K562 (cell line): ENCODE data around the gene CFAP70. TPM values are rescaled to one million over a fixed set of nuclear protein-coding genes. Genes with fewer than 3 reads are reported as not detected.

Source experiments
- ATAC-seq: fragments of 200-7000 bp; cut with Tn5 transposase; 3 replicates; pipeline ENCODE4 v1.9.1; 2020; ENCODE audit warnings: moderate library complexity
- BruUV-seq: library from RNA; stranded (reverse); fragments of 400-500 nt; replicated peaks from 2 replicates; lab custom pipeline; 2021; lab: Mats Ljungman, UMichigan
- CTCF ChIA-PET: fragments of 300-600 bp; formaldehyde crosslinking; extraction: SDS; loops from one replicate; lab custom pipeline; 2021; ENCODE audit warnings: low intra/inter-chr PET ratio; lab: Yijun Ruan, JAX
- POLR2A ChIA-PET: fragments of 300-600, 350-650 bp; sonication (Branson Sonifier 250); formaldehyde crosslinking; extraction: SDS; loops from one replicate; lab custom pipeline; 2021; ENCODE audit warnings: antibody characterized with exemption, inconsistent platforms; lab: Yijun Ruan, JAX
- DNase-seq, 4 experiments: peaks; one replicate each; pipeline versions ENCODE4 v3.0.0 to v3.0.0-alpha.2; 2011 to 2018; ENCODE audit warnings: low spot score in 3 of 4, mixed read lengths in 3 of 4; ENCODE audit errors: extremely low read depth in 1 of 4
- FAIRE-seq: peaks from 2 replicates; lab custom pipeline; 2011; peaks lifted over from hg19 to GRCh38; lab: Jason Lieb, UNC
- H2AFZ ChIP-seq: 2 replicates; pipeline ENCODE4 v1.6.0; 2011; ENCODE audit warnings: low read depth, low read length, control low read depth, inconsistent platforms
- H3K27ac ChIP-seq: fragments of 200-600 bp; 3 replicates; pipeline ENCODE4 v1.8.0; 2011; ENCODE audit warnings: low read depth, mild to moderate bottlenecking, control low read depth, inconsistent platforms, low read length, moderate library complexity, mixed read lengths; ENCODE audit errors: extremely low read depth
- H3K27me3 ChIP-seq, 2 experiments: fragments of 300-600 bp in 1 of 2; 2 replicates in 1 of 2; 3 replicates in 1 of 2; pipeline versions ENCODE4 v1.6.0 to v1.8.0; 2011; ENCODE audit warnings: inconsistent platforms in 2 of 2, low read length in 2 of 2, mild to moderate bottlenecking in 1 of 2, mixed read lengths in 1 of 2, moderate library complexity in 1 of 2; ENCODE audit not compliant: control insufficient read depth in 2 of 2, insufficient read depth in 2 of 2
- H3K36me3 ChIP-seq: fragments of 300-600 bp; 3 replicates; pipeline ENCODE4 v1.8.0; 2011; ENCODE audit warnings: mild to moderate bottlenecking, low read length, inconsistent platforms; ENCODE audit not compliant: control insufficient read depth, insufficient read depth
- H3K4me1 ChIP-seq, 2 experiments: fragments of 200-600 bp in 1 of 2; replicated peaks in 1 of 2; 2 replicates in 1 of 2; 3 replicates in 1 of 2; pipeline versions ENCODE4 v1.5.1 to v1.8.0; 2011; ENCODE audit warnings: inconsistent platforms in 2 of 2, low read length in 2 of 2, mild to moderate bottlenecking in 1 of 2, mixed read lengths in 1 of 2, moderate library complexity in 1 of 2; ENCODE audit not compliant: control insufficient read depth in 2 of 2, insufficient read depth in 2 of 2
- H3K4me2 ChIP-seq: 2 replicates; pipeline ENCODE4 v1.6.1; 2011; ENCODE audit warnings: low read length, control low read depth, inconsistent platforms, mixed read lengths; ENCODE audit not compliant: insufficient read depth
- H3K4me3 ChIP-seq: fragments of 200-600 bp; sonication (generic), shearing (Covaris generic); 2 replicates; pipeline ENCODE4 v1.5.1; 2016; ENCODE audit warnings: control low read depth, inconsistent platforms
- H3K79me2 ChIP-seq: fragments of 200-600 bp; 3 replicates; pipeline ENCODE4 v1.8.0; 2011; ENCODE audit warnings: low read length, inconsistent platforms; ENCODE audit not compliant: control insufficient read depth, insufficient read depth
- H3K9ac ChIP-seq, 2 experiments: 2 replicates each; pipeline versions ENCODE4 v1.6.0 to v1.6.1; 2011; ENCODE audit warnings: low read depth in 2 of 2, low read length in 2 of 2, control low read depth in 1 of 2, inconsistent platforms in 1 of 2, mild to moderate bottlenecking in 1 of 2, mixed read lengths in 1 of 2; ENCODE audit not compliant: insufficient read depth in 1 of 2
- H3K9me1 ChIP-seq: one replicate; pipeline ENCODE4 v1.6.0; 2011; ENCODE audit warnings: inconsistent platforms, mild to moderate bottlenecking, low read length, moderate library complexity; ENCODE audit not compliant: control insufficient read depth, insufficient read depth
- H3K9me3 ChIP-seq: replicated peaks from 2 replicates; pipeline ENCODE4 v1.5.1; 2011; ENCODE audit warnings: low read depth, low read length, inconsistent platforms; ENCODE audit not compliant: control insufficient read depth, insufficient read depth
- H4K20me1 ChIP-seq: replicated peaks from 2 replicates; pipeline ENCODE4 v1.6.1; 2011; ENCODE audit warnings: low read length, inconsistent platforms, mixed read lengths; ENCODE audit not compliant: control insufficient read depth, insufficient read depth
- ESRRA ChIP-seq: fragments of 450-650 bp; IDR thresholded peaks from 2 replicates; pipeline ENCODE4 v1.6.1; 2014; ENCODE audit warnings: low read depth, mild to moderate bottlenecking, moderate library complexity, borderline replicate concordance
- KLF1 ChIP-seq: fragments of 450-650 bp; IDR thresholded peaks from 2 replicates; pipeline ENCODE4 v1.6.1; 2016; ENCODE audit warnings: missing genetic modification characterization, missing compliant biosample characterization
- NONO ChIP-seq, 2 experiments: fragments of 200-400 bp in 1 of 2; fragments of 450-650 bp in 1 of 2; formaldehyde crosslinking in 1 of 2; IDR thresholded peaks; 2 replicates each; pipeline ENCODE4 v1.6.1; 2017; ENCODE audit warnings: low read depth in 2 of 2, mild to moderate bottlenecking in 2 of 2, moderate library complexity in 2 of 2, low read length in 1 of 2
- NR2C2 ChIP-seq, 2 experiments: fragments of 200-800 bp in 1 of 2; sonication (Bioruptor generic) in 1 of 2; sonication (generic) in 1 of 2; formaldehyde crosslinking in 1 of 2; IDR thresholded peaks; 2 replicates each; pipeline versions ENCODE4 v1.6.1 to v1.8.0; 2016 to 2022; ENCODE audit warnings: mild to moderate bottlenecking in 1 of 2, missing compliant biosample characterization in 1 of 2, missing genetic modification characterization in 1 of 2, missing genetic modification reagents in 1 of 2
- SP2 ChIP-seq: IDR thresholded peaks from 2 replicates; pipeline ENCODE4 v1.6.1; 2011; ENCODE audit warnings: mild to moderate bottlenecking, low read depth, low read length, moderate library complexity; ENCODE audit not compliant: poor library complexity, severe bottlenecking; ENCODE audit errors: extremely low read depth
- WGBS: fragments of 100-300 bp; shearing (Covaris generic); methylation state at CpG from one replicate; pipeline ENCODE4 v1.1.6; 2016; ENCODE audit warnings: low coverage, mixed read lengths; ENCODE audit not compliant: insufficient coverage; ENCODE audit errors: missing lambda C conversion rate; 5-methylcytosine and 5-hydroxymethylcytosine counted together
- in situ Hi-C: fragments of 300-500 bp; cut with MboI; formaldehyde crosslinking; loops from 4 replicates; pipeline ENCODE4 v1.15.0; 2018; ENCODE audit warnings: inconsistent platforms, mixed read lengths
- intact Hi-C: fragments of 100-400 bp; cut with micrococcal nuclease; formaldehyde crosslinking; loops from 2 replicates; pipeline ENCODE4 v1.14.2; 2022
- polyA plus RNA-seq, 8 experiments: library from polyadenylated mRNA; depleted of rRNA in 4 of 8; stranded (reverse) in 5 of 8; unstranded in 3 of 8; fragments of >200 nt; fragmentation: Nextera tagmentation in 2 of 8; fragmentation: Illumina TruSeq in 1 of 8; extraction: Ambion mirVana in 2 of 8; extraction: Trizol in 1 of 8; gene quantifications; 2 replicates each; pipeline versions ENCODE4 v1.2.1 to v1.2.3, GENCODE V29; 2011 to 2014; ENCODE audit warnings: inconsistent platforms in 1 of 8, missing spikeins in 1 of 8
- total RNA-seq, 7 experiments: library from RNA; depleted of rRNA in 6 of 7; stranded (reverse); fragments of >200 nt in 6 of 7; fragmentation: Illumina TruSeq in 2 of 7; extraction: Trizol in 2 of 7; gene quantifications; 2 replicates each; pipeline versions ENCODE4 v1.2.1 to v1.2.3, GENCODE V29; 2011 to 2021; ENCODE audit warnings: low replicate concordance in 1 of 7

The CFAP70 gene
- total and polyA plus RNA-seq, 9 of the 15 experiments (the other 6 are each of a cell fraction or from before 2014, with no cell fraction given): 0.27 to 1.6 (median 0.86) TPM

DNA sequence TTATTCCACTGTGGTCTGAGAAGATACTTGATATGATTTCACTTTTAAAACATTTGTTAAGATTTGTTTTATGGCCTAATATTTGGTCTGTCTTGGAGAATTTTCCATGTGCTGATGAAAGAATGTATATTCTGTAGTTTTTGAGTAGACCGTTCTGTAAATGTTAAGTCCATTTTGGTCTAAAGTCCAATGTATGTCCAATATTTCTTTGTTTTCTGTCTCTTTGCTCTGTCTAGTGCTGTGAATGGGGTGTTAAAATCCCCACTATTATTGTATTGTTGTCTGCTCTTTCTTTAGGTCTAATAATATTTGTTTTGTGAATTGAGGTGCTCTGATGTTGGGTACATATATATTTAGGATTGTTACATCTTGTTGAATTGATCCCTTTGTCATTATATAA, 142.9 kb downstream of the CFAP70 start:
- BruUV-seq: no TSS peak
- Histone ChIP-seq H3K79me2 (no peaks in the 10 kb centered on the region), H3K4me3 (no peak overlapping the region), H3K36me3 (no peaks in the 10 kb centered on the region), H3K27ac (no peak overlapping the region), H3K9ac (no peak overlapping the region), H2AFZ (no peak overlapping the region), H3K4me2 (no peak overlapping the region)
- 92% methylated on average over 1 of the region's 1 CpG for WGBS
- FAIRE-seq: no peak
- TF ChIP-seq SP2 (no peak), NONO (IDR thresholded peaks at IDR 0.05; ENCODE audit: low read depth in 2 of 2, low read length in 1 of 2) (no peak)
- TF ChIP-seq, all 486 proteins: peak for 0
- Histone ChIP-seq H4K20me1 (no peaks in the 10 kb centered on the region), H3K4me1 (peaks cover 0 to 10% of the 10 kb centered on the region in 2 experiments; a peak in 2 of 5 replicates), H3K27me3 (no peaks in the 10 kb centered on the region), H3K9me3 (no peaks in the 10 kb centered on the region), H3K9me1 (no peaks in the 10 kb centered on the region)
- in situ Hi-C loops (no loop called here), intact Hi-C loops (loop anchor here (5.0 kb wide), 1 partner anchor 48 kb away; the partner anchor contains the start of genes ECD and FAM149B1)
- no peak for DNase-seq
- ATAC-seq: no peak
- ChIA-PET CTCF (no interaction called here), POLR2A (interaction anchor here (0.6 kb wide), 1 partner anchor 254 kb away, joined by 3 read pairs; no protein-coding TSS in a partner anchor)

GRCh38 chr10:73211106-73211811, 147.4 kb downstream of the CFAP70 start:
- intact Hi-C loops: no loop called here
- ChIA-PET POLR2A (interaction anchor here (0.6 to 1.2 kb wide), 5 partner anchors 12 to 1429 kb away, joined by 3 read pairs; no protein-coding TSS in a partner anchor), CTCF (no interaction called here)
- Histone ChIP-seq H3K4me3 (no peak overlapping the region), H3K27ac (no peak overlapping the region), H3K36me3 (no peaks in the 10 kb centered on the region), H2AFZ (no peak overlapping the region), H3K9ac (no peak overlapping the region), H3K9me1 (no peaks in the 10 kb centered on the region), H3K4me2 (no peak overlapping the region), H3K27me3 (no peaks in the 10 kb centered on the region), H3K9me3 (no peaks in the 10 kb centered on the region; the same call in 1 of the 2 replicates), H3K4me1 (peaks cover 0 to 10% of the 10 kb centered on the region in 2 experiments; a peak in 2 of 5 replicates), H3K79me2 (no peaks in the 10 kb centered on the region), H4K20me1 (no peaks in the 10 kb centered on the region)
- FAIRE-seq: no peak
- ATAC-seq: peak; percentile 48; the same call in 2 of the 3 replicates
- WGBS: 24% methylated on average over 4 of the region's 4 CpGs
- in situ Hi-C loops: no loop called here
- BruUV-seq: no TSS peak
- DNase-seq: no peak
- TF ChIP-seq KLF1 (tag) (no peak), ESRRA (peak; percentile 62; the same call in 1 of the 2 replicates), NR2C2 (CRISPR knock-in tag; IDR thresholded peaks at IDR 0.05) (no peak), NR2C2 (tag; IDR thresholded peaks at IDR 0.05) (peak; percentile 61; the same call in 1 of the 2 replicates)
